CD4-positive, alpha-beta T cell (primary cell): ENCODE data around the gene IL3. TPM values are rescaled to one million over a fixed set of nuclear protein-coding genes. Genes with fewer than 3 reads are reported as not detected.

Source experiments
- ATAC-seq: fragments of 200-7000 bp; cut with Tn5 transposase; one replicate; pipeline ENCODE4 v1.10.0; 2022; ENCODE audit warnings: mild to moderate bottlenecking; ENCODE audit not compliant: poor library complexity
- CTCF ChIA-PET: fragments of 350-600 bp; sonication (Branson Sonifier 250); formaldehyde crosslinking; loops from one replicate; lab custom pipeline; 2021; ENCODE audit warnings: antibody characterized with exemption, inconsistent platforms; lab: Charles Lee
- POLR2A ChIA-PET: fragments of 350-600 bp; sonication (Branson Sonifier 250); formaldehyde crosslinking; loops from one replicate; lab custom pipeline; 2021; ENCODE audit warnings: antibody characterized with exemption, inconsistent platforms; lab: Charles Lee
- DNase-seq, 14 experiments: peaks; one replicate each; pipeline ENCODE4 v3.0.0-alpha.2; 2013 to 2020; ENCODE audit warnings: mixed read lengths in 2 of 14
- H3K27ac ChIP-seq, 2 donors: one replicate each; pipeline versions ENCODE4 v1.5.1 to v1.7.0; 2013; ENCODE audit warnings: low read length in 2 of 2, low read depth in 1 of 2, mild to moderate bottlenecking in 1 of 2
- H3K27me3 ChIP-seq, 2 experiments: 1 replicate in 1 of 2; 2 replicates in 1 of 2; pipeline versions ENCODE4 v1.6.1 to v1.7.0; 2013; ENCODE audit warnings: low read length in 2 of 2, control low read depth in 1 of 2, mild to moderate bottlenecking in 1 of 2, moderate library complexity in 1 of 2; ENCODE audit not compliant: insufficient read depth in 2 of 2, control insufficient read depth in 1 of 2
- H3K36me3 ChIP-seq: one replicate; pipeline ENCODE4 v1.6.1; 2013; ENCODE audit warnings: low read length, control low read depth; ENCODE audit not compliant: insufficient read depth
- H3K4me1 ChIP-seq: one replicate; pipeline ENCODE4 v1.6.1; 2013; ENCODE audit warnings: low read length, control low read depth; ENCODE audit not compliant: insufficient read depth
- H3K4me3 ChIP-seq: one replicate; pipeline ENCODE4 v1.5.1; 2013; ENCODE audit warnings: mild to moderate bottlenecking, low read length, moderate library complexity
- H3K9me3 ChIP-seq, 2 experiments: 1 replicate in 1 of 2; 2 replicates in 1 of 2; pipeline versions ENCODE4 v1.6.1 to v1.7.0; 2013; ENCODE audit warnings: low read length in 2 of 2, mild to moderate bottlenecking in 2 of 2, control low read depth in 1 of 2, moderate library complexity in 1 of 2; ENCODE audit not compliant: control insufficient read depth in 1 of 2, insufficient read depth in 1 of 2
- H3K27ac Mint-ChIP-seq: one replicate; pipeline ENCODE4 v1.8.0; 2020; ENCODE audit warnings: mixed read lengths
- H3K27me3 Mint-ChIP-seq: one replicate; pipeline ENCODE4 v1.8.0; 2021; ENCODE audit warnings: mixed read lengths
- H3K36me3 Mint-ChIP-seq: one replicate; pipeline ENCODE4 v1.8.0; 2021; ENCODE audit warnings: low read depth, mixed read lengths
- H3K4me1 Mint-ChIP-seq: one replicate; pipeline ENCODE4 v1.8.0; 2021; ENCODE audit warnings: low read depth, mixed read lengths
- H3K4me3 Mint-ChIP-seq: one replicate; pipeline ENCODE4 v1.8.0; 2020; ENCODE audit warnings: mild to moderate bottlenecking, mixed read lengths
- H3K9me3 Mint-ChIP-seq: one replicate; pipeline ENCODE4 v1.8.0; 2020; ENCODE audit warnings: mixed read lengths
- intact Hi-C, 2 experiments: fragments of 100-400 bp; cut with DNase I in 1 of 2; cut with micrococcal nuclease in 1 of 2; formaldehyde crosslinking; loops; one replicate each; pipeline versions ENCODE4 v1.15.1 to v1.9.0; 2023 to 2025; cut with DNase I, micrococcal nuclease
- total RNA-seq, 174 experiments: library from RNA in 2 of 174; stranded (reverse) in 2 of 174; gene quantifications; one replicate each; pipeline ENCODE4 v1.2.3 and lab custom pipeline; 2021 to 2026
- TF ChIP-seq, protein P1 (sequence below): fragments of 200-600 bp; IDR thresholded peaks from one replicate; pipeline ENCODE4 v1.8.0; 2022; ENCODE audit warnings: antibody characterized with exemption, mild to moderate bottlenecking

The IL3 gene
- total RNA-seq, 2 experiments from 2014 or later = not detected

DNA sequence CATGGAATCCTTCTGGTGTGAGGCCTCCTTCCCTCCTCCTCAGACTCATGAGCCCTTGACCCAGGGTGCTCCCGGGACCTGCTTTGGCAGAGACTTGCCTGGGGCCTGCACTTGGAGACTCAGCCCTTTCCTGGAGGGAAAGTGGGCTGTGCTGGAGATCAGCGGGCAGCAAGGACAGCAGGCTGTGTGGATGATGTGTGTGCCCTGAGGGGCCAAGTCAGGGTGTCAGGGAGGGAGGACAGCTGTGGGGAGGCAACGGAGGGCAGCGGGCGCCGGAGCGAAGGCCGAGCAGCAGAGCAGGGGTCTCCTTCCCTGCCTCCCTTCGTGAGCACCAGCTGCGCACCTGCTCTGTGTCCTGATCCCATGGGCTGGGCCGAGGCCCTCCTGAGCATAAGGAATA lies 7.0 kb downstream of the IL3 start:
- ChIA-PET POLR2A (no interaction called here), CTCF (no interaction called here)
- no peak overlapping the region for H3K4me3 Mint-ChIP-seq
- no peaks in the 10 kb centered on the region for H3K9me3 Mint-ChIP-seq
- TF ChIP-seq, protein P1, sequence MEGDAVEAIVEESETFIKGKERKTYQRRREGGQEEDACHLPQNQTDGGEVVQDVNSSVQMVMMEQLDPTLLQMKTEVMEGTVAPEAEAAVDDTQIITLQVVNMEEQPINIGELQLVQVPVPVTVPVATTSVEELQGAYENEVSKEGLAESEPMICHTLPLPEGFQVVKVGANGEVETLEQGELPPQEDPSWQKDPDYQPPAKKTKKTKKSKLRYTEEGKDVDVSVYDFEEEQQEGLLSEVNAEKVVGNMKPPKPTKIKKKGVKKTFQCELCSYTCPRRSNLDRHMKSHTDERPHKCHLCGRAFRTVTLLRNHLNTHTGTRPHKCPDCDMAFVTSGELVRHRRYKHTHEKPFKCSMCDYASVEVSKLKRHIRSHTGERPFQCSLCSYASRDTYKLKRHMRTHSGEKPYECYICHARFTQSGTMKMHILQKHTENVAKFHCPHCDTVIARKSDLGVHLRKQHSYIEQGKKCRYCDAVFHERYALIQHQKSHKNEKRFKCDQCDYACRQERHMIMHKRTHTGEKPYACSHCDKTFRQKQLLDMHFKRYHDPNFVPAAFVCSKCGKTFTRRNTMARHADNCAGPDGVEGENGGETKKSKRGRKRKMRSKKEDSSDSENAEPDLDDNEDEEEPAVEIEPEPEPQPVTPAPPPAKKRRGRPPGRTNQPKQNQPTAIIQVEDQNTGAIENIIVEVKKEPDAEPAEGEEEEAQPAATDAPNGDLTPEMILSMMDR = no peak
- Histone ChIP-seq H3K4me3 (no peak overlapping the region), H3K27me3 (no peaks in the 10 kb centered on the region), H3K36me3 (no peaks in the 10 kb centered on the region), H3K27ac (no peak overlapping the region), H3K9me3 (no peaks in the 10 kb centered on the region), H3K4me1 (peaks cover 32% of the 10 kb centered on the region)
- DNase-seq = no peak
- ATAC-seq = no peak
- H3K27me3 Mint-ChIP-seq = no peaks in the 10 kb centered on the region
- H3K36me3 Mint-ChIP-seq = no peaks in the 10 kb centered on the region
- intact Hi-C loops = loop anchor here in 1 of 2 experiments (10.0 kb wide), 2 partner anchors 317 to 437 kb away; no protein-coding TSS in a partner anchor
- peaks cover 15% of the 10 kb centered on the region for H3K4me1 Mint-ChIP-seq
- no peak overlapping the region for H3K27ac Mint-ChIP-seq

- Histone ChIP-seq H3K4me3 (no peak overlapping the region), H3K27ac (no peak overlapping the region), H3K36me3 (no peaks in the 10 kb centered on the region), H3K9me3 (no peaks in the 10 kb centered on the region), H3K27me3 (no peaks in the 10 kb centered on the region), H3K4me1 (peaks cover 37% of the 10 kb centered on the region)
- ATAC-seq (no peak), DNase-seq (peak in 1 of 14 experiments; percentile 4)
- H3K27ac Mint-ChIP-seq = no peak overlapping the region
- no peaks in the 10 kb centered on the region for H3K9me3 Mint-ChIP-seq
- H3K4me3 Mint-ChIP-seq = no peak overlapping the region
- peaks cover 13% of the 10 kb centered on the region for H3K4me1 Mint-ChIP-seq
- ChIA-PET POLR2A (no interaction called here), CTCF (no interaction called here)
- intact Hi-C loops = loop anchor here in 1 of 2 experiments (10.0 kb wide), 2 partner anchors 317 to 437 kb away; no protein-coding TSS in a partner anchor
- TF ChIP-seq, protein P1 = no peak
- H3K36me3 Mint-ChIP-seq = no peaks in the 10 kb centered on the region
- no peaks in the 10 kb centered on the region for H3K27me3 Mint-ChIP-seq
Observed at GRCh38 chr5:132067941-132068808, 7.7 kb downstream of the IL3 start.

DNA sequence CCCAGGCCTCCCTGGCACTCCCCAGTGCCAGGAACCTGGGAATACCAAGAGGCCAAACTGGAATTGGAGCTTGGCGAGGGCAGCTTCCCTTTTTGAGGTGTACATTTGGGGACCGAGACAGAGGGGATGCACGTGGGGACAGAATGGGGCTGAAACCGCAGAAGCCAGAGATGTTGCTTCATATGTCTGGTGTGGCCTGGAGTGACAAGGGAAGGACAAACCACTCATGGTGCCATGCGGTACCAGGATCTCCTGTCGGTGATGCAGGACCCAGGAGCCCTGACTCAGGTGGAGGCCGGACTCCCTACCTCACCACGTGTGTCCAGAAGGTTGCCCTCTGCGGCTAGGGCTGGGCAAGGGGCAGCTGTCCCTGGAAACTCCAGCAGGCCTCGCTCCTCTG lies 9.1 kb downstream of the IL3 start:
- Histone ChIP-seq H3K27ac (no peak overlapping the region), H3K27me3 (no peaks in the 10 kb centered on the region), H3K36me3 (no peaks in the 10 kb centered on the region), H3K4me1 (peaks cover 42% of the 10 kb centered on the region), H3K4me3 (no peak overlapping the region), H3K9me3 (no peaks in the 10 kb centered on the region)
- ChIA-PET POLR2A (no interaction called here), CTCF (no interaction called here)
- DNase-seq = peak in 2 of 14 experiments; percentile 29 to 43
- no peaks in the 10 kb centered on the region for H3K27me3 Mint-ChIP-seq
- TF ChIP-seq, protein P1 = no peak
- no peaks in the 10 kb centered on the region for H3K36me3 Mint-ChIP-seq
- no peak overlapping the region for H3K27ac Mint-ChIP-seq
- no peak for ATAC-seq
- intact Hi-C loops = loop anchor here in 1 of 2 experiments (10.0 kb wide), 2 partner anchors 315 to 435 kb away; no protein-coding TSS in a partner anchor
- H3K4me3 Mint-ChIP-seq = no peak overlapping the region
- no peaks in the 10 kb centered on the region for H3K9me3 Mint-ChIP-seq
- H3K4me1 Mint-ChIP-seq = peaks cover 4% of the 10 kb centered on the region
